ENCODE measurements around the gene RPL36.

The RPL36 gene

DNA sequence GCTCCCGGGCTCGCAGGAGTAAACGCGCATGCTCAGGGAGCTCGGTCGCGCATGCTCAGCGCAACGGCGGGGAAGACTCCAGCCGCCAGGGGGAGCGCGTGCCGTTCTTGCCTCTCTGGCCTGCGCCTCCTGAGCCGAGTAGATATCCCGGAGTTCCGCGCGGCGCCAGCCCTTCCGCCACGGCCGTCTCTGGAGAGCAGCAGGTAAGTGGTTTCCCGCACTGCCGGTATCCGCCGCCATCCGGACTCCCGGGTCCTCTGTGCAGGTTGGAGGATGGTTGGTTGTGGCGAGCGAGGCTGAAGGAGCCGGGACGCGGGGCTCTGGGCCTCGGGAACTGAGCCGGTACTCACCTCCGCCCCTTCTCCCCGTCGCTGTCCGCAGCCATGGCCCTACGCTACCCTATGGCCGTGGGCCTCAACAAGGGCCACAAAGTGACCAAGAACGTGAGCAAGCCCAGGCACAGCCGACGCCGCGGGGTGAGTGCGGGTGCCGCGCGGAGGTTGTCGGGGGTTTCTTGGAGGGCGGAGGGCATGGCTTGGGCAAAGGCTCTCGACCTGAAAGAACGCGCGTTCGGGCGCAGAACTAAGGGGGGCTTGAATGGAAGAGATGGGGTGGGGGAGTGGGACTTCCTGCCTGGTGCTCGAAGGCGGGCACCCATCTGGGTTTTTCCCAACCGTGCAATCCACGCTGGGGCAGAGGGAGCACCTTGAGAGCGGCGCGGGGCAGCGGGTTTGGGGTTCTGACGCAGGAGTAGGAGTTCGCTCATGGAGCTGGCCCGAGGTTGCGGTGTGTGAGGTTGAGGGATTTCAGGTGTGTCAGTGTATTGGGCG is at the start of gene RPL36:
Gene RPL36, plus strand, starts transcription at position 171 of the 830 bp plus-strand sequence. Its CDS starts 213 bp downstream, at position 384.
- DNase-seq = peak; percentile 84

DNA sequence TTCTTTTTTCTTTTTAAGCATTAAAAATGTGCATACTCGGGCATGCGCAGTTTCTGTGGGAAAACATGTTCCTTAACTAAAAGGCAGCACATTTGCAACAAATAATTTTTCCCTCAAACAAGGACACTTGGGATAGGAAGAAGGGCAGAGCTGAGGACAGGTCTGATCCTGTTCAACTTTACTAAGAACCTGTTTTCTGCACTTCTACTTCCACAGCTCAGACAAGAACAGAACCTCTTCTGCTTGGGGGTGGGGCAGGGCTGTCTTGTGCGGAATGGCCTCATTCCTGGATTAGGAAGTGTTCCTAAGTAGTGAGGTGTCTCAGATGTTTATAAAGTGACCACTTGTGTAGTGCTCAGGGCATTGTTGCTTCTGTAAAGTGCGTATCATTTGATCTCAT is 48.9 kb upstream of the RPL36 start:
- DNase-seq = no peak

DNA sequence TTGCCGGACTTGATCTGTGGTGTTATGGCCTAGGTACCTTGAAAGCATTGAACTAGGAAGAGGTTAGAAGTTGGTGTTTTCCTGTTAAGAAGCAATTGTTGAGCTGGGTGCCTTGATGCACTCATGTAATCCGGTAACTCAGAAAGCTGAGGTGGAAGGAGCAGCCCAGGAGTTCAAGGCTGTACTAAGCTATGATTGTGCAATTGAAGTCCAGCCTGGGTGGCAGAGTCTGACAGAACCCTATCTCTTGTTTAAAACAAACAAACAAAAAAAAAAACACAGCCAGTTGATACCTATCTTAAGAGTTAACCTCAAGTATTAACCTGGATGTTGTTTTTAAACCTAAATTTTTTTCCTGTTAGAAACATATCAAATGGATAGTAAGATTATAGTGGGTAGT is 47.9 kb upstream of the RPL36 start:
- no peak for DNase-seq

DNA sequence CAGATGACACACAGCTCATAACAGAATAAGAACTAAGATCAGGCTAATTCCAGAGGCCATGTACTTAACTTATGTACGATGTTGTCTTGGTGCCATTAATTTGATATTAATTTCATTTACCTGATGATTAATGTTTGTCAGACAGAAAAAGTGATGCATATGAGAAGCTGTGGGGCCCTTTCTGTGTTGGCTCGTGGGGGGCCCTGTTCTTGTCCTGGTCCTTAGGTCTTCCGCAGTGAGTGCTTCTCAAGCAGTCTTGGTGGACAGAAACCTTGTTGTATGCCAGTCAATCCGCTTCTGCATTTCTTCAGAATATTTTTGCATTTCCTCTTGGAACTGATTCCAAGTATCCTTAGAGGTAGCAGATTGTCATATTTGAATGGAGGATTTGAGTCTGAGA is 47.0 kb upstream of the RPL36 start:
- DNase-seq = no peak

DNA sequence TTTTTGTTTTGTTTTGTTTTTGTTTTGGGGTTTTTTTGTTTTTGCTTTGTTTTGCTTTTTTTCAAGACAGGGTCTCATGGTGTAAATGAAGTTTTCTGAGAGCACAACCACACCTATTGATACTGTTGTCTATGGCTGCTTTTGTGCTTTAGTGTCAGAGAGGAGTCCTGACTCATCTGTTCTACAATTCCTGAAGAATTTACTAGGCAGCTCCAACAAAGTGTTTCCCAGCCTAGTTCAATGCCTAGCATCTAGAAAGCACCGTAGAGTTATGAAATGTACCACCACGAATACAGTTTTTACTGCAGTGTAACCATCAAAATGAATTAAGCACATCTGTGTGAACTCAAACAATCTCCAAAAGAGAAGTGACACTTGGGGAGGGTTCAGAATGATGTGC is 46.1 kb upstream of the RPL36 start:
- no peak for DNase-seq

- no peak for DNase-seq
Observed at GRCh38 chr19:5645409-5645808, 44.7 kb upstream of the RPL36 start.

GRCh38 chr19:5646703-5647102 is 43.4 kb upstream of the RPL36 start:
- DNase-seq = no peak

GRCh38 chr19:5648464-5648863 is 41.6 kb upstream of the RPL36 start:
- no peak for DNase-seq

DNA sequence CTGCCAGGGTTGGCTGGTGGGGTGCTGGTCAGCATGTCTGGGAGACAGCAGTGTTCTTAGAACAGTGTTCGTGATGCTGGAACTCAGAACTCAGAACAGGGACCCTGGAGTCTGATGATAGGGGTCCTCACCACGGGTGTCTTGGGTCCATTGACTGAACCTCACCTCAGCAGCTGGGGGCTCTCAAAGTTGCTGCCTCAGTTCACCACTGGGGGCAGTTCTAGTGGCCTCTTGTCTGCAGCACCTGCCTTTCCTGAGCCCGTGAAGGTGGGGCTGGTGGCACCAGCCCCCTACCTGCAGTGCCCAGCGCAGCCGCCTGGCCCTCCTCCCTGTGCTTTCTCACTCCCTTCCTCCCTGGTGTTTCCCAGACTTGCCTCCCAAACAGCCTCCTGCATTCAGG is 38.7 kb upstream of the RPL36 start:
- DNase-seq = no peak

DNA sequence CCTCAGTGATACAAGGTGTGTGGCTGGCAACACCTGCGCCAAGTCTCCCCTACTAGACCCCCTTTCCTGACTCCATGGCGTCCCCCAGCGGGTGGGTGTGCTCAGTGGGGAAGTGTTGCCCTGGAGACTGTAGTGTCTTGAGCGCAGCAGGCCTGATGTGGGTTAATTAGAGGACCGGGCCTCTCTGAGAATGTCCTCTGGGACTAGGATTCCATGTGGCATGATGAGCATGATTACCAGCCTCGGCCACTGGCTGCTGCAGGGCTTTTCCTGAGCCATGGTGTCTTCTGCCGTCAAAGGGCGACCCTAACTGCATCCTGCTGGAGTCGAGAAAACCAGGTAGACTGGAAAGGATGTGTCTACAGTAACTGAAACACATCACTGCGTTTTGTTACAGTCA is 37.8 kb upstream of the RPL36 start:
- no peak for DNase-seq

DNA sequence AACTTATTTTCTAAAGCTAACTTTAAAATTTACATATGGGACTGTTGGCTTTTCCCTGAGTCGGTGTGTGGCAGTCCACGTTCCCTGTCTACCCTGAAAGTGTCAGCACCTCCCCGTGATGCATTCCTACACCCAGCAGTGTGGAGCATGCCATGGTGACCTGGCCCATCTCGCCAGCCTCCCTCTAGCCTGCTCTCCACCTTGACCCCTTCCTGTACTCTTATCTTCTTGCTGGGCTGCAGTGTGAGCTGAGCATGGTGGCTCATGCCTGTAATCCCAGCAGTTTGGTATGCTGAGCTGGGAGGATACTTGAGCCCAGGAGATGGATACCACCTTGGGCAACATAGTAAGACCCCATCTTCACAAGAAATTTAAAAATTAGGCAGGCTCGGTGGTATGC is 35.2 kb upstream of the RPL36 start:
- DNase-seq = no peak

GRCh38 chr19:5655412-5655811 is 34.7 kb upstream of the RPL36 start:
- DNase-seq = no peak

GRCh38 chr19:5661483-5661882 is 28.6 kb upstream of the RPL36 start:
- DNase-seq = no peak

DNA sequence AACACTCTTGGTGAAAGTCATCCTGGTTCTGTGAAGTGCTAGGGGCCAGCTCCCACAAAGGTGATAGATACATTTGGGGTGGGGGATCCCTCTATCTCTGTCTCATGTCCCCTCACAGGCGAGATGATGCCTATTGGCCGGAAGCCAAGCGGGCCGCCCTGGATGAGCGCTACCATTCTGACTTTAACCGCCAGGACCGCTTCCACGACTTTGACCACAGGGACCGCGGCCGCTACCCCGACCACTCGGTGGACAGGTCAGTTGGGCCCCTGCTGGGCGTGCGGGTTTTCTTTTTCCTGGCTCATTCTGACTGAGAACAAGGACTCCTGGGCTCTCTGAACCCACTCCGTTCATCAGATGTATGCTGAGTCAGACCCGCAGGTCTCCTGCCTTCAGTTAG is 26.2 kb upstream of the RPL36 start:
- DNase-seq = no peak

GRCh38 chr19:5664515-5664914 is 25.6 kb upstream of the RPL36 start:
- no peak for DNase-seq

GRCh38 chr19:5665781-5666513 is 24.1 kb upstream of the RPL36 start:
- no peak for DNase-seq

- no peak for DNase-seq
Observed at GRCh38 chr19:5666921-5667610, 23.0 kb upstream of the RPL36 start.

DNA sequence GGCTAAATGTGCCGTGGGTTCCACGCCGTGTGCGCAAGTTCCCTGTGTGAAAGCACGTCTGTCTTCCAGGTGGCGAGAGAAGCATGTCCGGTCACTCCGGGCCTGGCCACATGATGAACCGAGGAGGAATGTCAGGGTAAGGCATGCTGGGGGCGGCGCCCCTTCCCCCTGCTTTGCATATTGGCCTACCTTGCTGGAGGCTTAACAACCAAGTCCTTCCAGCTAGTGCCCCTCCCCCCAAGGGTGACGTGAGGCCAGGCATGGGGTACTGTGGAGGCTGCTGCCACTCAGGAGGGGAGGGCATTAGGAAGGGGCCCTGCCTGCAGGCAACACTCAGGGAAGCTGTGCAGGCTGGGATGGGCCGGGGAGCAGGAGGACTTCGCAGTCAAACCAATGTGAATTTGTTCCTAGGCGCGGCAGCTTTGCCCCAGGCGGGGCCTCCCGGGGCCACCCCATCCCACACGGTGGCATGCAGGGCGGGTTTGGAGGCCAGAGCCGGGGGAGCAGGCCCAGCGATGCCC is 22.3 kb upstream of the RPL36 start:
- DNase-seq = no peak

- DNase-seq = no peak
Observed at GRCh38 chr19:5669212-5669611, 20.9 kb upstream of the RPL36 start.

DNA sequence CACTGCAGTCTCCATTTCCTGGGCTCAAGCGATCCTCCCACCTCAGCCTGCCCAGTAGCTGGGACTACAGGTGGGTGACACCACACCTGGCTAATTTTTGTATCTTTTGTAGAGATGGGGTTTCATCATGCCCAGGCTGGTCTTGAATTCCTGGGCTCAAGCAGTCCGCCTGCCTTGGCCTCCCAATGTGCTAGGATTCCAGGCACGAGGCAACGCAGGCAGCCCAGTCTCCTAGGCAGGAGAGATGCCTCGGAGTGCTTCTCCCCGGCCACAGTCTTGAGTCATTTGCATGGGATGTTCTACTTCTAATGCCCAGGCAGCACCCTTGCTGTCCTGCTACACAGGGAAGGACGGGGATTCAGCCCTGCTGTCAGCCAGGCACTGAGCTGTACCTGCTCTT is 18.5 kb upstream of the RPL36 start:
- no peak for DNase-seq

GRCh38 chr19:5672708-5673459 is 17.2 kb upstream of the RPL36 start:
- DNase-seq = no peak

DNA sequence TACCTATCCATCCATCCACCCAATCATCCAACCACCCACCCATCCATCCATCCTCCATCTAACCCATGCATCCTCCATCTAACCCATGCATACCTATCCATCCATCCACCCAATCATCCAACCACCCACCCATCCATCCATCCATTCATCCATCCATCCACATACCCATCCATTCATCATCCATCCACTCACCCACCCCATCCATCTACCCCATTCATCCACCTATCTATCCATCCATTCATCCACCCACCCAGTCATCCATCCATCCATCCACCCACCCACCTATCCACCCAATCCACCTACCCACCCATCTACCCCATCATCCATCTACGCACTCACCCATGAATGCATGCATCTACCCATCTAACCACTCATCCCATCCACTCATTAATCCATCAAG is 16.3 kb upstream of the RPL36 start:
- no peak for DNase-seq

DNA sequence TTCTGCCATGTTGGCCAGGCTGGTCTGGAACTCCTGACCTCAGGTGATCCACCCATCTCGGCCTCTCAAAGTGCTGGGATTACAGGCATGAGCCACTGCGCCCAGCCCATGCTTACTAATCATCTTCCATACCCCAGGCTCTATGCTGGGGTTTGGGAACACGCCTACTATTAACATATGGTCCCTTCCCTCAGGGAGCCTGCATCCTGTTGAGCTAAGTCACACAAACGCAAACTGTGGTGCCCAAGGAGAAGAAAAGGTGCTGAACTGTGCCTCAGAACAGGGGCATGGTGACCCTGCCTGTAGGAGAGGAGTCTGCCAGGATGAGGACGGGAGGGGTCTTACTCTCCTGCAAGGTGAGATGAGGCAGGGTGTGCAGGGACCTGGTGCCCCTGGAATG is 15.4 kb upstream of the RPL36 start:
- no peak for DNase-seq
